ENCODE measurements around the gene MRFAP1L1. TPM values are rescaled to one million over a fixed set of nuclear protein-coding genes. Genes with fewer than 3 reads are reported as not detected.

Gene MRFAP1L1
- total and polyA plus RNA-seq, 4 donors: 29.8 to 41.8 (median 30.7) TPM

- Histone ChIP-seq H3K9me3 (ENCODE audit: control insufficient read depth in 4 of 4, low read length in 3 of 4) (no peaks in the 10 kb centered on the region), H3K27me3 (ENCODE audit: control insufficient read depth in 4 of 4, insufficient read depth in 4 of 4, low read length in 3 of 4) (no peaks in the 10 kb centered on the region), H3K27ac (ENCODE audit: low read depth in 1 of 2, low read length in 2 of 2) (peak overlapping the region; percentile 49 to 51), H3K36me3 (ENCODE audit: control insufficient read depth in 4 of 4, insufficient read depth in 3 of 4, low read depth in 1 of 4, low read length in 3 of 4) (no peaks in the 10 kb centered on the region), H3K4me3 (ENCODE audit: low read depth in 1 of 3, low read length in 3 of 3) (no peak overlapping the region), H3K4me1 (ENCODE audit: control insufficient read depth in 4 of 4, insufficient read depth in 4 of 4, low read length in 3 of 4) (peaks cover 33 to 67% (median 60%) of the 10 kb centered on the region in 4 donors), H3K9ac (ENCODE audit: low read depth in 1 of 2, low read length in 2 of 2) (peak overlapping the region in 1 of 2 donors; percentile 33)
- TF ChIP-seq CTCF (IDR thresholded peaks at IDR 0.05; ENCODE audit: low read depth, low read length, missing input control) (no peak), ZBTB33 (IDR thresholded peaks at IDR 0.05) (no peak), REST (IDR thresholded peaks at IDR 0.05) (no peak), FOXA2 (IDR thresholded peaks at IDR 0.05) (no peak), GABPA (IDR thresholded peaks at IDR 0.05 in 1 of 2, conservative IDR thresholded peaks at IDR 0.05 in 1 of 2) (no peak), RXRA (IDR thresholded peaks at IDR 0.05) (no peak), EGR1 (IDR thresholded peaks at IDR 0.05; ENCODE audit: low read depth in 2 of 2) (no peak), RAD21 (IDR thresholded peaks at IDR 0.05) (no peak), ATF3 (IDR thresholded peaks at IDR 0.05) (no peak), MAX (IDR thresholded peaks at IDR 0.05) (no peak), JUND (IDR thresholded peaks at IDR 0.05) (no peak), HNF4G (IDR thresholded peaks at IDR 0.05) (no peak), HNF4A (conservative IDR thresholded peaks at IDR 0.05) (no peak), TAF1 (conservative IDR thresholded peaks at IDR 0.05) (no peak), SP1 (IDR thresholded peaks at IDR 0.05) (no peak), FOXA1 (IDR thresholded peaks at IDR 0.05) (no peak), NR2F2 (IDR thresholded peaks at IDR 0.05) (no peak)
- 71% methylated on average over 9 of the region's 9 CpGs for WGBS
- peak; percentile 38 for DNase-seq (ENCODE audit: low spot score)
Observed at GRCh38 chr4:6748286-6748685, 38.6 kb upstream of the MRFAP1L1 start.
